GM18499 (cell line): ENCODE measurements around the gene HDLBP.
"Not testable (repeated sequence)": the region's sequence is repeated elsewhere in the genome, so short reads cannot be mapped to it uniquely, and the experiment has no call there.

Experiments
- ATAC-seq: cut with Tn5 transposase; IDR thresholded peaks from one replicate; pipeline ENCODE4 v1.9.1; 2021; ENCODE audit warnings: moderate number of reproducible peaks; ENCODE audit not compliant: insufficient read depth, unreplicated experiment

HDLBP gene

DNA sequence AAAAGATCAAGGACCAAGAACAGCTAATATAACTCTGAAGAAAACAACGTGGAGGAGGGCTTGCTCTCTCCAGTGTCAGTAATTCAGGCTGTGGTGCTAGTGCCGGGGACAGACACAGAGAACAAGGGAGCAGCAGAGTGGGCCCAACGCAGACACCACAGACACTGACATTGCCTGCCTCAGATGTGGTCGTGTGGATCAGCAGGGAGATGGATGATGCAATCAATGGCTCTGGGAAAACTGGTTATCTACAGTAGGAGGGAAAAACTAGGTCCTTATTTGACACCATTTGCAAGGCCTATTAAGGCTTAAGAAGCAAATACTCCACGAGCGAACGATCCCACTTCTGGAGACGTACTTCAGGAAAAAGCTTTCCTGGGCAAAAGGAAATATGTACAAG lies 36.1 kb downstream of the HDLBP start:
- no peak for ATAC-seq

DNA sequence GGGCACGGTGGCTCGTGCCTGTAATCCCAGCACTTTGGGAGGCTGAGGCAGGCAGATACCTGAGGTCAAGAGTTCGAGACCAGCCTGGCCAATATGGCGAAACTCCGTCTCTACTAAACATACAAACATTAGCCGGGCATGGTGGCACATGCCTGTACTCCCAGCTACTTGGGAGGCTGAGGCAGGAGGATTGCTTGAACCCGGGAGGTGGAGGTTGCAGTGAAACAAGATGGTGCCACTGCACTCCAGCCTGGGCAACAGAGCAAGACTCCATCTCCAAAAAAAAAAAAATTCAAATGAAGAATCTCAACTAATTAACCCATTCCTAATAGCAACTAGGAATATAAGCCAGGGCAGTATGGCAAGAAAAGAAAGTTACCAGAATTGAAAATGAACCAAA lies 37.2 kb downstream of the HDLBP start:
- not testable (repeated sequence) for ATAC-seq

DNA sequence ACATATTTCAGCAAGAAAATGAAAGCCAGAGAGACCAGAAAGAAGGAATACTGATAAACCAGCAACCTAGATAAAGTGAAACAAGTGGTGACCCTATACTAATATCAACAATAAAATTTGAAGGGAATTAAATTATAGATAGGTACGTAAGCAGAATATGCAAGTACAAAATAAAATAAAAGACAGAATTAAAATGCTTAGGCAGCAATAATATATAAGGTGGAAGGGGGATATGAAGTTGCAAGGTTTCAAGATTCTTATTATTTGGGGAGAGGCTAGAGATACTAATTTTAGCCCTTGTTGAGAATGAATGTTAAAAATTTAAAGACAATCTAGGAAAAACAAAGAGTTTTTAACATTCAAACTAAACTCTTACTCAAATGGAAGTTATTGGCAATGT lies 39.6 kb downstream of the HDLBP start:
- no peak for ATAC-seq

DNA sequence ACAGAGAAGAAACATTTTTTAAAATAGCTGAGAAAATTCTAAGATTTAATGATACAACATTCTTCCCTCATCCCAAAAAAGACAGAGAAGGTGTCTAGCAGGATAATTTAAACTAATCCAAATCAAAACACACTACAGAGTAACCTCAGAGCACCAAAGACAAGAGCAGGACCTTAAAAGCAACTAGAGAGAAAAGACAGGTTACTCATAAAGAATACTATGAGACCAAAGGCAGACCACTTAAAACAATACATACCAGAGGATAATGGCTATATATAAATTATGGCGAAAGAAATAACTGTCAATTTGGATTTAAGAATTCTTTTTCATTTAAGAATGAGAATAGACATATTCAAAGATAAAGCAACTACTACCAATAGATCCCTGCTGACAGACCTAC lies 40.0 kb downstream of the HDLBP start:
- no peak for ATAC-seq

DNA sequence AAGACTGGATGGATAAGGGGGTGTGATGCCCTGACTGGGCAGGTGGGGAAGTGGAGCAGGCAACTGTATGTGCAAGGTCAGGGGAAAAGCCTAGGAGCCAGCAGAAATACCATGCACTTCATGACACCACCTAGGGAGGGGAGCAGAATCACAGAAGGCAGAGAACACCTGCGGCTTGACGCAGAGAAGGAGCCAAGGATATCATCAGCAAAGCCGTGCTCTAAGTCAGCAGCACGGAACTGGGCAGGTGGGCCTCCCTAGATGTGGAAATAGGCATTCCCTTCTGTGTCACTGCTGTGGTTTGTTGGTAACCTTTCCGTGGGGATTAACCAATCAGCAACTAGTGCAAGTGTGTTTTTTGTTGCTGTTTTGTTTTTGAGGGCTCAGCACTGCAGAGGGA lies 41.3 kb downstream of the HDLBP start:
- ATAC-seq, result no peak

DNA sequence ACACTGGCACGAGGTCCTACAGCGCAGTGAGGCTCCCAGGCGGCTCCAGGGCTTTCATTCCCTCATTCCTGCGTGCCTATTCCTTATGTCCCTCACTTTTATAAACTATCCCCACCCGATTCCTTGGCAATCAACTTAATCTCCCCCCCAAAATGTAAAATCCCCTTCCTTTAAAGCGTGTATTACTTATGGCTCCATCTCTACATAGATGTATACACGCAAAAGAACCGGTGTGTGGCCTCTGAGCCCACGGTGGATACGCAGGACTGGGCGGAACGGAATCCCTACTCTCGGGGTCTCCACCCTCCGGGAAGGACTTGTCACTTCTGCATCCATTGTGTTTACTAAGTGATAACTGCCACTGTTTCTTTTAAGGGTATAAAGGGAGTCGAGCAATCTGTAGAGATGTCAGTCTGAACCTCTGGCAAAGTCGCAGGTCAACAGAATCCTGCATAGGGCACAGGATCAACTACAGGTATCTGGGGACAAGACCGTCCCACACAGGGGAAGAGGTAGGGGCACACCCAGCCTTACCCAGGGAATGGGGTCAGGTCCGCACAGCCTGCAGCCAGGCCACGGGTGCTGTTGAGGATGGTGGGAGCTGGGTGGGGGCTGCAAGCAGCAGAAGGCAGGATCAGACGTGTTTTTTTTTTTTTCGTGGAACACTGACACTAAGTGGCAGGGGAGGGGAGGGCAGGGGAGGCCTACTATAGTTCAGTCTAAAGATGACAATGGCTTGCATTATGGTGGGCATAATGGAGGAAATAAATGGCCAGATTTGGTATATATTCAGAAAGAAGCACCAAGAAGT lies 42.1 kb downstream of the HDLBP start:
- ATAC-seq, result no peak

DNA sequence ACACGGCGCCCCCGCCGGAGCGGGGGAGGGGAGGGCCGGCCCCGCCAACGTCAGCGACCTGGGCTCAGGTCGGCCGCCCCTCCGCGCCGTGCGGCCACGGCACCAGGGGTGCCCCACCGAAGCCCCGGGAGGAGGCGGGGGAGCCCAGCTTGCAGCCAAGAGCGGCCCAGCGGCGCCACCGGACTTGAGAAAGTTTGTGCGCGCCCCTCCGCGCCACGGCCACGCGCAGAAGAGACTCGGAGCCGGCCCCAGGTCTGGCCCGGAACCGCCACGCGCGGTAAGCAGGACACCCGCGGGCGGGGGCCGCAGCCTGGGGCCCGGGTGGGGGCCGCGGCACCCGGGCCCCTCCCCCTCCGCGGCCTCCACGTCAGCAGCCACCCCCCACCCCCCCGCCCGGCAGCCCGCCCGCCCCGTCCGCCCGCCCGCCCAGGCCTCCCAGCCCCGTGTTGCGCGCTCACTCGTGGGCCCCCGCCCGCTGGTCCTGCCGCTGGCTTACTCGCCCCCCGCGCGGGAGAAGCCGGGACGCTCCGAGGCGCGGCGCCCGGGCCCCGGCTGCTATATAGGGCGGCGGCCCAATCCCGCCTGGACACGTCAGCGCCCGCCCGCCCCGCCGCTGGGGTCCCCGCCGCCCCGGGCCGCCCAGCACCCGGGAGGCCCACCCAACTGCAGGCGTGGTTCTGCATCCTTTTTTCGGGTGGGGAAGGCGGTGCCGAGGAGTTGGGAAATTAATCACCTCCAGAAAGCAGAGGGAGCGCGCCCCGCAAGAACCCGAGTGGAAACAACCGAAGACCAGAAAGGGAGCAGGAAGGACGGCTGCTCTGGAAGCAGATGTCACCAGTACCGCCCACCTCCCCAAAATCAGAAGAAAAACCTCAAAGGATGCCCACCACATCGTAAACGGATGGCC lies 42.9 kb downstream of the HDLBP start:
- no peak for ATAC-seq

DNA sequence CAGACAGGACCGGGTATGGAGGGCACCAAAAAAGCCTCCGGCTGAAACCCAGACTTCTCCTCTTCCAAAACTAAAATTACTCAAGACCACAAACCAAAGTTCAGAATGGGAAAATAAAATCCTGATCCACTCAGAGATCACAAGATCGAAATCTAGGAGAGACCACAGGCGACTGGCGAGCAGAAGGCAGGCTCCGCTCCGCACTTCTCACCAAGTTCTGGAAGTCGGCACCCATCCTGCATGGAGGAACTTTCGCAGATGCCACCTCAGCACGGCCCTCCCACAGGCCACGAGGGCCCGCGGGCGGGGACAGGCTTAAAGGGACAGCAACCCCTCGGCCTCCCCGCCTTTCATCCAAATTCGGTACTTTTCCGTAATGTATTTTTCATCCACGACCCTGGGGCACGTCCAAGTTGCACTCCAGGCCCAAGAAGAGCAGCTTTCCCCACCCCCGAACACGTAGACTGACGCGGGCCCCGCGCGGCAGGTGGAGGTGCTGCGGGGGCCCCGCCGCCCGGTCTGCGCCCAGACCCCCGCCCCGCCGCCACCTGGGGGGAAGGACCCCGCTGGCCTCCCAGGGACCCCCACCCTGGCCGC lies 43.7 kb downstream of the HDLBP start:
- ATAC-seq, result no peak

DNA sequence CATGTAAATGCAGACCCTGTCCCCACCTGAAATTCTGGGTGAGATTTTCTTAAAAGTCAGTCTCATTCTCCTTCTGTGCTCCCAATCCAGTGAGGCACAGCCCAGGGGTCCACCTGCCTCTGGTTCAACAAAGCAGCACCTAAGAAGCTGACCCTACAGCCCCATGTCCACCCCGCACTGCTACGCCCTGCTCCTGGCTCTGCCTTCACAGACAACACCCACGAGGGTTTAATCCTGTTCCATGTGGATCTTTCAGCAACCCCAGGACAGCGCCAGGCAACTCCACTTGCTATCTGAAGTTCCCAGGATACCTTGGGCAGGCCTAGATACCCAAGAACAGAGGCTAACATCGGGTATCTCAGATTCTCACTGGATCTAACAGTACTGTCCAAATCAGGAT lies 44.9 kb downstream of the HDLBP start:
- ATAC-seq, result no peak

DNA sequence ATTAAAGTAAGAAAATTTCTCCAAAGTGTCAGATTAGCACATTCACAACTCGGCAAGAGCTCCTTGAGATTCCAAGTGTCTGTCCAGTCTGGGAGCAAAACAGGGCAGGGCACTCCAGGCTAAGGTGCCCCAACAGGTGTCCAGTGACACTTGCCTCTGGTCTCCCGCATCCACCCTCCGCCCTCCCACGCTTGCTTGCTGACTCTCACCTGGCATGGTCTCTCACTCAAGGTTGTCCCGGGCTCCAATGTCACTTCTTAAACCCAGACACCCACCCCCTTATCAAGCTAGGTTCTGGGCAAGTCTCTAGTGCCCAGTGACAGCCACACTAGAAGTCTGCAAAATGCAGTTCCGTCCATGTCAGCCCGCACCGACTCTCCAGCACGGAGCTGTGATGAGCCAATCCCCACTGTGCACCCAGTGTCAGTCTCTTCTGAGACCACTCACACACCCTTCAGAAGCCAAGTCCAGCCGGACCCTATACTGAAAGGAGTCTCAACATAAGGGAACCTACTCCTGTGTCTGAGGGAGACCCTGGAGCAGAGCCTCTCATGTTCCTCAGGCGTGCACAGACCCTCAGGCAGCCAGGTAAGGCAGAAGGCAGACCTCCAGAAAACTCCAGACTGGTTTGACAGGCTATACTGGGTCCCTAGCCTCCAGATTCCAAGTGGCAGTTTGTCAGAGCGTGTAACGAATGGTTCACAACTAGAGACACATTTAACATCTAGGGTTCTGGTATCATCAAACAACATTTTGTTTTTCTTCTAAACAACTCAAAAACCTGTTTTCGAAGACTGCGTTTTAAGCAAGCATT lies 45.6 kb downstream of the HDLBP start:
- no peak for ATAC-seq

DNA sequence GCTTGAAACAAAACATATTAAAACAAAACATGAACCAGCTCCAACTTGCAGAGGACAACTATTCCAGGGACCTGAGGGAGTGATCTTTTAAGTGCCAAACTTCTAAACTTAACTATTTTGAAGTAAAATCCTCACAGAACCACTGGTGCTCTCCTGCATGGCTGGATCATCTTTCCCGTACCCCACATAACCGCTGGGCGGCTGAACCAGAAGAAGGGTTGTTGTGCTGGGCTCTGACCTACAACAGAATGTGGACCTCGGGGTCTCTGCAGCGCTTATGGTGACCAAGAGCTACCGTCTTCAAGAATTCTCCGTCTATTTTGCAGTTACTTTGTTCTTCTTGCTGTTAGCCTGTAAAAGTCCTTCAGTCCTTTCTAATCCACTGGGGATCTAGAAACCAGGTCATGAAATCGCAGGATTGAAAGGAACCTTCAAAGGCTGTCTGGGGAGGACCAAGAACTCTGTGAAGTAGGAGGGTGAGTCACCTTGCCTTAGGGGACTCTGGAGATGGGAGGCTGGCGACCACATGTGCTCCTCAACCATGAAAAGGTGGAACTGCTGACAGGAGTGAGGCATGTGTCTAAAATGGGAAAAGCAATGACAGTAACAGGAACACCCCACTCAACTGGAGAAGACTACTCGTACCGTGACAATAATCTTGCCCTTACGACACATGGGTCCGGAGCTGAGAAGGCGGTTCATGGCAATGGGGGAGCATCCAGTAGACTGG lies 46.6 kb downstream of the HDLBP start:
- ATAC-seq, result no peak

DNA sequence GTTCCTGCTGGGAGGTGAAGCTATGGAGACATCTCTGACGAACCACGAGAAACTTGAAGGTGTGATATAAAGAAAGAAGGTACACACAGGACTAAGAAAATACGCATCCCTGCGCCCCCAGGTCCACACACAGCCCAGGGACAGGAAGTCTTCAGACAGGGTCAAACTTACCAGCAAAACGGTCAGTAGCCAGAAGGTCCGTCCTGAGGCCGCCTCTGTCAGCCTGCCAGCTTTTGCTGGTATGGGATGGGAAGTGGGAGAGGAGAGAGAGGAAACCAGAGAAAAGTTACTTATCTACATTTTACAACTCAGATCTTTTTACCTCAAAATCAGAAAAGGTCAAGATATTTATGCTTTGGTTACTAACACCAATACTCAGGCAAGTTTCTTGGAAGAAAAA lies 47.2 kb downstream of the HDLBP start:
- ATAC-seq, result no peak

DNA sequence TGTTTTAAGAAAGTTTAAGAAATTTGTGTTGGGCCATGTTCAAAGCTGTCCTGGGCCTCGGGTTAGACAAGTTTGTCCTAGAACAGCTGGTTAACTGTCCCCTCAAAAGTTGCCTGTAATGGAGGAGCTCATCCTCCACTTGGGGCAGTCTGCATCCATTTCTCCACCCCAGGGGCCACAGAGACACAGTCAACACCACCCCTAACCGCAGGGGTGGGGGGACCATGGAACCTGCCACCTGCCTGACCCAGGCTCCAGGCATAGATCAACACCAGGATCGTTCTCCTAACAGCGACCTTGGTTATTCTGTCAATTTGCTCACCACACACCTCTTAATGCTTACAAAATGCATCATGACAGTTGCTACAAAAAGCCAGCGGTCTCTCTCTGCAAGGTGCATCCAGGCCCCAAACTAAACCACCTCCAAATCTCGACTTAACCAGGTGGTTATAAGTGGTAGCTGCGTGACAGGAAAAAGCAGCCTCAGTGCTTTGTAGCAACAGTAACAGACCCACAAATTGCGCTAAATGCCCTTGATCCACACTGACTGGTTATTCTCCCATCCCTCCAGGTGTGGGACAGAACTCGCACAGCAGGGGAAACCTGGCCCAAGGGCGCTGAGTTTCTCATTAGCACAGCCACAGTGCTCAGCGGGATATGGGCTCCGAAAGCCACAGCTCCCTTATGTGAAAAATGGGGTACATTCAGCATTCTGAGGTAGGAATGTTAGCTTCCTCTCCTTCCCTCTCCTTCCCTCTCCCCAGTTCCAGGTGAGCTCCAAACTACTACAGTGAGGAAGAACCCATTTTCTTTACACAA lies 48.0 kb downstream of the HDLBP start:
- ATAC-seq, result no peak

DNA sequence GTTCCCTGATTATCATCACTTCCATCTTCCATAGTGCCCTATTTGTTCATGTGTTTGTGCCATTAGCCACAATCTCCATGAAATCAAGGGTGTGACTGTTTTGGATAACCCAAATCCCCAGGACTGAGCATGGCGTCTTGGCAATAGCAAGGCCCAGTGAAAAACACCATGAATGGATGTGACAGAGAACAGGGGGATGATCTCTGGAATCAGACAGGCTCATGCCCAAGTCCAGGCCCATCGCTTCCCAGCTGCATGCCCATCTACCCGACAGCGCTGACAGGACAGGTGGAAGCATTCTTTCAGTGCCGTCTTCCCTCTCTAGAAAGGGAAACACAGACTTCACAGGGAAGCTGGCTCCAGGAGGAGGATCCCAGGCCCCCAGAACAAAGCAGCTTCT lies 50.0 kb downstream of the HDLBP start:
- ATAC-seq, result no peak

DNA sequence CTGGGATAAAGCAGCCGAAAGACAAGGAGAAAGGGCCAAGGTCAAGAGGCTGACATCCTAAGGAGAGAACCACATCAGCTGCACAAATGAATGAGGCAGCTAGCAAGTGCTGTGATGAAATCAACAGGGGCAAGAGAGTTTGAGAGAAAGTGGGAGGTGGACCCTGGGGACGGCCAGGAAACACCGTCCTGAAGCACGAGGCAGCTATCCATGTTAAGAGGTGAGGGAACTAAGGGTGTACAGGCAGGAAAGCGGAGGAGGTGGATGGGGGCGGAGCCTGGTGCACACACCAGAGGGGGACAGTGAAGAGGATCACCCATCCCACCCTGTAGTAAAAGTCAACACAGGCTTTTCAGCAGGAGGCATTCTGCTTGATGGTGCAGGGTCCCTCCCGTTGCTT lies 52.4 kb downstream of the HDLBP start:
- ATAC-seq, result no peak

DNA sequence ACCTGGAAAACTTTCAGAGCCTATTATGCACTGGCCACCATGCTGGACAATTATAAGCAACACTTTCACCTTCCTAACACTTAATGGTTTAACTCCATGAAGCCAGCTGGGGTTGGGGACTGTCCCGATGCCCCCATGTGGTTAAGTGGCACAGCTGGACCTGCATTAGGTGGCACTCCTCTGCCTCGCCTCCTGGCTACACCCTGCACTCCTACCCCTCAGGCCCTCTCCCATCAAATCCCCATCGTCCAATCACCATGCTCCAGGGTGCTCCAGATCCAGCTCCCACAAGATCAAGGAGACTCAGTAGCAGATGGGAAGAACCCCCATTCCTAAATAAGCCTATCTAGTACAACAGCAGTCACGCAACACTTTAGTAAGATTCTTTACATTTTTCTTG lies 53.8 kb downstream of the HDLBP start:
- no peak for ATAC-seq

DNA sequence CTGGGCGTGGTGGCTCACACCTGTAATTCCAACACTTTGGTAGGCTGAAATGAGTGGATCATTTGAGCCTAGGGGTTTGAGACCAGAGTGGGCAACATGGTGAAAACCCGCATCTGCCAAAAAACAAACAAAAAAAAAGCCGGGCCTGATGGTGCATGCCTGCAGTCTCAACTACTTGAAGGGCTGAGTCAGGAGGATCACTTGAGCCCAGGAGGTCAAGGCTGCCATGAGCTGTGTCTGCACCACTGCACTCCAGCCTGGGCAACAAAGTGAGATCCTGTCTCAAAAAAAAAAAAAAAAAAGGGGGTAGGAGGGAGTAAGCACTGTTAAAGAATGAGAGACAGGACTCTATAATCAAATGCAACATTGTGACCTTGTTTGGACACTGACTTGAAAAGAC lies 54.6 kb downstream of the HDLBP start:
- ATAC-seq, result no peak

DNA sequence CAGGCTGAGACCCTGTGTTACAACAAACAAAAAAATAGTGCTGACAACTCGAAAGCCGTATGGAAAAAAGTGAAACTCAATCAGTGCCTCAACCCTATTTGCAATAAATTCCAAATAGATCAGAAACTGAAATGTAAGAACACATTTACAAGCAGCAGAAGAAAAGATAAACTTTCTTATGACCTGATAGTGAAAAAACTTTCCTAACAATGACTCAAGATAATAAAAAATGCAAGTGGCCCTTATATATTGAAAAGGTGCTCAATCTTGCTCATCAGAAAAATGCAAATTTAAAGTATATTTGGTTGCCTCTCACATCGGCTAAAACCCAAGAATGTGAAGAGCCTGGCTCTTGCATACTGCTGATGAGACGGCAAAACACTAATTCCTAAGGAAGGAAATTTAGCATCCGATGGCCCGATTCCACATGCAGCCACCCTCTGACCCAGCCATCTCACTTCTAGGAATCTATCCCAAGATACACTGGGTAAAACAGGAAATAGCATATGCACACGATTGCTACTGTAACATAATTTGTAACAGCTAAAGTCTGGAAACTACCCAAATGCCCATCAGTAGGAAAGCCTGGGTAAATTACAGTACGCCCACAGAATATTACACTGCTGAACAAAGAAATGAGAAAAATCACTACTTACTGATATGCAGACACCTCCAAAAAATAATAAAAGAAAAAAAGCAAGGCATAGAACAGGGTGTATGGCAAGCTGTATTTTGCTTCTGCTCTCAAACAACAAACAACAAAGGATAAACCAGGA lies 56.8 kb downstream of the HDLBP start:
- ATAC-seq, result no peak
